Measurements from ENCODE around the gene LRRC8B.
"Not testable (repeated sequence)": the region's sequence is repeated elsewhere in the genome, so short reads cannot be mapped to it uniquely, and the experiment has no call there.

LRRC8B gene

DNA sequence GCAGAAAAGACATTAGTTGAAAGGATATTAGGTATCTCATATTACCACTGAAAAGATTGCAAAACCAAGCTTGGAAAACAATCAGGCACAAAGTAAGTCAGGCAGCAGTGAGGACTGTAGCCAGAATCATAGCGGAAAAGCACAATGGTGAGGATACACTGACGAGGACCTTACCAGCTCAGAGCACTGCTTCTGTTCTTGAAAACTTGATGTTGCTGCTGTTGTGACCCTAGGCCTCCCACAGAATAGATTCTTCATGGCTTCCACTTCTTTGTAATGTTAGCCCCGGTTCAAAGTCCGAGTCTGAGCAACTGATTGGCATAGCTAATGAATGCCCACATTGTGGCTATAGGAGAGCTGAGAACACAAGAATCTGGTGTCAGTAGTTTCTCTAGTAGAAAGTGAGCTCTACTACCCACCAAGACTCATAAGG, 63.1 kb downstream of the LRRC8B start:
- DNase-seq: no peak

DNA sequence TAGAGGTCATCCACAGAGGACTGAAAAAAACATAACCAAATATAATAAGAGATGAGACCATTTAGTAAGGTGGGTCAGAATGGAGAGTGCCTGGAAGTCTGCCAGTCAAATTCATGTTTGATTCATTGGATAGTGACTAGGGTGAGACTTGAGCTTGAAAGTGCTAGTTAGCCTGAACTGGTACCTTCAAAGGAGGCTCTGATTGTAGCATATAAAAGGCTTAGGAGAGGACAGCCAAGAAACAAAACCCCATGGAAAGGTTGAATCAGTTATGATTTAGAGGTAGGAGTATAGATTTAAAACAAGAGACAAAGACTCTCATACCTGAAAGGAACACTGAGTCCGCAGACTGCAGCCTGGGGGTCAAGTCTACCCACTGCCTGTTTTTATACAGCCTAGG, 63.9 kb downstream of the LRRC8B start:
- DNase-seq: no peak

DNA sequence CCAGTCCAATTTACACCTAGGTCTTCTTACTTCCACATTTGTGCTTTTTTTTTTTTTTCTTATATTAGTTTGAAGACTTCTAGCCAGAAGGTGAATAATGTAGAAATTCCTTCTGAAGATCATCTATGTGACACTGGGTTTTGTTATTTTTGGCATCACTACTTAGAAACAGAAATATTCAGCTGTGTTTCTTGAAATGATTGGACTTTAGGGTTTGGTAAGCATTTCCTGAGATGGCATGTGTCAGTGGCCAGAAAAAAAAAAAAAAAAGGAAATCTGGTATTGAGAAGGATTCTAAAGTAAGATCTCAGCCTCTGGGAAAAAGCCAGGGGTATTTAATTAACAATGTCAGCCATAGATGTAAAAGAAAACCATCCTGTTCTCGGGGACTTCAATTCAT, 64.9 kb downstream of the LRRC8B start:
- no peak for DNase-seq

DNA sequence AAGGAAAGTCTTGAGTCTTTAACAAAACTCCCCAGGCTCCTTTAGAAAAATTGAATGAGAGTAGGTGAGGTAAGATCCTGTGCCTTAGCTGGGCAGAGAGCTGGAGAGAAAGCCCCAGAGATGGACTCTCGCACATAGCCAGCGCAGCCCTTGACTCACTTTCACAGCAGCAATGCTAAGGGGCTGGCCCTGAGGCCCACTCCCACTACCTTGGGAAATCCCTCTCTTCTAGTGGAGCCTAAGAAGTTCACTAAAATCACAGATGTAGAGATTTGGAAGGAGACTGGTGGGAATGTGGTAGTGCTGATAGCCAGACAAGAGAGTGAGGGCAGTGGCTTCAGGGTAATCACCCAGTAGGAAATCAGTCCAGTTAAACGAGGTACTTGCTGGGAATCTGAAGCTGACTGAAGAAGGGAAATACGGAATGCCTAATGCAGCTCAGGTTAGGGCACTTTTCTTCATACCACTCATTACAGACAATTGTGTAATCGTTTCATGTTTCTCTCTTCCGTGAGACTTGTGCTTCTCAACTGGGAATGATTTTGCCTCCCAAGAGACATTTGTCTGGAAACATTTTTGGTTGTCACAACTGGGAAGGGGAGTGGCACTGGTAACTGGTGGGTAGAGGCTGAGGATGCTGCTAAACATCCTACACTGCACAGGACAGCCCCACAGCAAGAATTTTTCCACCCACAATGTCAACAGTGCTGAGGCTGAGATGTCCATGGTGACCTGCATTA, 65.9 kb downstream of the LRRC8B start:
- DNase-seq: no peak

DNA sequence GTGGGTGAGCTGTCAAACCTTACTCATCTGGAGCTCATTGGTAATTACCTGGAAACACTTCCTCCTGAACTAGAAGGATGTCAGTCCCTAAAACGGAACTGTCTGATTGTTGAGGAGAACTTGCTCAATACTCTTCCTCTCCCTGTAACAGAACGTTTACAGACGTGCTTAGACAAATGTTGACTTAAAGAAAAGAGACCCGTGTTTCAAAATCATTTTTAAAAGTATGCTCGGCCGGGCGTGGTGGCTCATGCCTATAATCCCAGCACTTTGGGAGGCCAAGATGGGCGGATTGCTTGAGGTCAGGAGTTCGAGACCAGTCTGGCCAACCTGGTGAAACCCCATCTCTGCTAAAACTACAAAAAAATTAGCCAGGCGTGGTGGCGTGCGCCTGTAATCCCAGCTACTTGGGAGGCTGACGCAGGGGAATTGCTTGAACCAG, 68.3 kb downstream of the LRRC8B start:
- DNase-seq: not testable (repeated sequence)

DNA sequence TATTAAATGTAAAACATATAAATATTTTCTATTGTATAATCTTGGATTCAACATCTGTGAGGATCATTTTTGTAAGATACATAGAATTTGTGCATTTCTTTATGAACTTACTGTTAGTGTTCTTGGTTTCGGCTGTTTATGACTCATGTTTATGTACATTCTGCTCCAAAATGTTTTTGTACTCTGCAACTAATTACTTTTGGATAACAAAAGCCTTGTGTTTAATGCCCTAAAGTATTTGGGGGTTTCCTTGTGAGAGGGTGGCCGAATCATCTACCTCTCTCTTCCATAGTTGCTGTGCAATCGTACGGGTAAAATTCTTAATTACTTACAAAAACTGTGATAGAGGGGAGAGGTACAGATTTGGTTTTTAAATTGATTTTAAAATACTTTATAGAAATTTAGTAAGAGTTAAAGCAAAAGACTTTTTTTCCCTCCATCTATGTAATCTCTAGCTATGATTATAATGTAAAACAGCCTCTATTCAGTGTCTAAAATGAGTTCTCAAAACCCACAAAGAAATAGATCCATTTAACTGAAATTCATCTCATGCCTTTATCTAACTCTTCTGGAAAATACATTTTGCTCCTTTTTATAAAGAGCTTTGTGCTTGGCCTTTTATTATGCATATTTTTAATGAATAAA, 69.6 kb downstream of the LRRC8B start:
- no peak for DNase-seq

DNA sequence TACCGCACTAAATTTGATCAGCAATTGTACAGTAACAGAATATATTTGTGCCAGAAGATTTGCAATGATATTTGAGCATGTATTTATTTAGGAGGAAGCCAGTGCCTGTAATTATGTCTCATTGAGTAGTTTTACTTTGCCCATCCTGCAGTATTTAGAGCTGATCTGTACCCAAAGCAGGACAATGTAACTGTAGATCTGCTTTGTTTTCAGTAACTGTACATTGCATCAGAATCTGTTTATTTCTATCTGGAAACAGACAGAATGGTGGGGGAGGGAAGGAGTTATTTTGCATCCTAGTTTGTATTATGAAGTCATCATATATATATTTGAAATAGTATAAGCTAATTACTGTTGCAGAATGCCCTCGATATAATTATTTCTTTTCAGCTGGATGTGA, 72.1 kb downstream of the LRRC8B start:
- DNase-seq: no peak

DNA sequence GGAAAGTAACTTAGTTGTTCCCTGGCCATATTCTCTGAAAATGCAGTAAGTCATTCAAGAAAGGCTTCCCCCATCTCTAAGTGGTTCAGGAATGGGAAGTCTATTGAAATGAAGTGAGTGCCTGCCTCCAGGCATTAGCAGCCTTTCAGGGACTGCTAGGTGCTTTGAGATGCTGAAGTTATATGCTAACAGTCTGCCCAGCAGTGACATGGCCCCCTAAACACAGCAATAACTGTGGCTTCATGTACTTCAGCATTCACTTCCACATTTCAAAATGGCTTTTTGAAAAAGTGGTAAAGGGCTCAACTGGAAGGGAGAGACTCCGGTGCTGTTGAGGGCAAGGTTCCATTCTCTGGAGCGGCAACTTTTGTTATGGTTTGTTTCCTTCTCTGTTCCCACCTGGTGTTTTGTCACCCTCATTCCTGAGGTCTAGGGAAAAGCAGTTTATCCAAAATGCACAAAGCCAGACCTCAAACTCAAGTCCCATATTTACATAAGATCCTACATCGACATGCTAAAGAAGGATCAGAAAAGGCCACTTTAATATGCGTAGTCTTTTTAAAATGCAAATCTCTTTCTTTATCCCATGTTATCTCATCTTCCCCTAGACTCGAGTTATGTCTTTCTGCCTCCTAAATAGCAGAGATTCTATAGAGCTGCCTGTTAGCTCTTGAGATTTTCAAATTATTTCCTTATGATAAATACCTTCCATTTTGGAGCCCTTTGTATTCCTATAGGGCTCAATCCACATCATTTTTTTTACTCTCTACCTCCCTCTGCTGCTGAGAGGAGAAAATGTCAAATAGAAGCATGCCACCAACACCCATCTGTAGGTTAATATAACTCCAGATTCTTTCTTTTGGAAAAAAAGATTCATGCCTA, 74.1 kb downstream of the LRRC8B start:
- DNase-seq: no peak

DNA sequence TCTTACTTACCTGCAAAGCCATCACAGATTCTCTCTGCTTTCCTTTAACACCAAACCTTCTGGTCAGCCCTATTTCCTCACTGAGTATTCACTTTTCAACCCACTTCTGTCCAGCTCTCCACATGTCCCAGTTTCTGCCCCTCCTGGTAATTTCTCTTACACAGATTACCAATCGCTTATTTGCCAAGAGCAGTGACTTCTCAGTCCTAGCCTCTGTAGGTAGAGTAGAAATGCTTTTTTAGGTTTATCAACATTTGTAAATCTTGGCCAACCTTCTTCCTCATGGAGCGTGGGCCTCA, 74.7 kb downstream of the LRRC8B start:
- DNase-seq: no peak

DNA sequence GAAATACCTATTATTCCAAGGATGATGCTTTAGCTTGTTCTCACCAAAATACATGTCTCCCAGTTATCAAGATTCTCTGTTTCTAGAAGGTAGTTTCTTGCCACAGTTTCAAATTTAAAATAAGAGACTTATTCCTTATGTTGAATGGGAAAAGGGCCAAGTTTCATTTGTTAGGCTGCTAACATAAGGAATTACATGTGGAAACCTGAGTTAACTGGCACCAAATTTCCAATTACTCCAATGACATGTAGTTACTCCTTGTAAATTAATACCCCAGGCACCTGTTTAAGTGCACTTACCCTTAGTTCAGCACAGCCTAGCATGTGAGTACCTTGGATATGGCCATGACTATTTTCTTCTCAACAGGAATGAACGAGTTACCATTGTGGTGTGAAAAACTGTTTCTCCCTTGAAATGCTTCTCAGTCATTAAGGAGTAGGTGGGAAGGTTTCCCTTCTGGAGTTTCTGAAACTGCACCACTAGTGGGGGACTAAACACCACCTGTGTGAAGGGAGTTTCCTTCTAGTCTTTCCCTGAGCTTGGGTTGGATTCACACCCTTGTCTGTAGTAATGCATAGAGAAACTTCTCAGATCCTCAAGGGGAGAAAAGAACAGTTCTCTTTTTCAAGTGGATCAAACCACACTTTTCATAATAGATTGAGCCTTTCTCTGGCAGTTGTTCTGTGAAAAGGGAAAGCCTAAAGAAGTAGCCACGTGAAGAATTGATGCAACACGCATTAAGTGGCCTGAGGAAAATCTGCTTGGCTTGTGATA, 76.0 kb downstream of the LRRC8B start:
- DNase-seq: no peak

DNA sequence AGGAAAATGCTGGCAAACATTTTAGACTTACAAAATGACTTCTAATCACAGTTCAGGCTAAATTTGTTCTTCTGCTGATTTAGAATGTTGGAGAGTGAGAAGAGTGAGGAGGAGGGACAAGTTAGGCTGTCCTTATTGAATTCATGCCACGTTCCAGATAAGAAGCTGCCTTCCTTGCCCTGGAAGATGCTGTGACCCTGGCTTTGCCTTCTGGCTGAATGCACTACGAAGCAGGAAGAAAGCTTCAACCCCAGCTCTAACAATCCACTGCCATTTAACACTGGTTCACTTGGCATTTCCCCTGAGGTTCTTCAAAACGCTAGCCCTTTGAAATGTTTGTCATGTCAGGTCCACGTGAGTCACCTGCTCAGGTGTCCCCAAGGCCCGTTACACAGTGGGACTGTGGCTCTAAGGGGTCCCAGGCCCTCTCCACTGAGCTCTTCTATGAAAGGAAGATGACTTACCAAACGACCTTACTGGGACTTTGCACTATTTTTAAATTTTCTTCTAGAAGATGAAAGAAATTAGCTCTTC, 78.3 kb downstream of the LRRC8B start:
- no peak for DNase-seq

DNA sequence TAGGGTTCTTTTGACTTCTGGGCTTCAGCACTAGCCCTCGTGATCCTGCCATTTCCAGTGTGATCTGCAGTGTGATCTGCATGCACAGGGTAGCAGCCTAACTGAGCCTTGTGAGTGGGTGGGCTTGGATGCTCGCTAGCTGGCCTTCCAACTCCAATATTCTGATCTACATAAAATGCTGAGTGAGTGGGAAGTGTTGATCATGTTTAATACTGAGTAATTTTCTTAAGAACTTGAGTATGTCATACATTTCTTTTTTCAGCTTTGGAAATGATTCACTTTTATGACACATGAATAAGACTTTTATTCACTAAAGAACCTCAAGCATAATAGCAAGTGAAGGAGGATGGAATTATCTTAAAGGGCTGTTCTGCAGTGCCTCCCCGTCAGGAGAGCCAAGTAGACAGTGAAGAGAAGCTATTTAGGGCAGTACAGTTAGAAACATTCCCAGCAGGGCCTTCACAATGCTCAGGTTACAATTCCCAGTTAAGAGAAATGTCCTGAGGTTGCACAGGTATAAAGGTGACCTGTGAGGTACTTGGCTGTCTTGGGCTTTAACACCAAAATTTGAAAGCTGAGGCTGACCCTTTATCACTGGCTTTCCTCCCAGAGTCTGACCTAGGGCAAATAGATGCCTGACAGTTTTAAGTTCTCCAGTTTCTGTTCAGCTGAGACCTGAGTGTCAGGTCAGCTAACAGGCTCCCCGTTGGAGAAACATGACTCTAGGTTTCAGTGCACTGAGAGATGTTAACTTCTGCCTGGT, 79.2 kb downstream of the LRRC8B start:
- no peak for DNase-seq

DNA sequence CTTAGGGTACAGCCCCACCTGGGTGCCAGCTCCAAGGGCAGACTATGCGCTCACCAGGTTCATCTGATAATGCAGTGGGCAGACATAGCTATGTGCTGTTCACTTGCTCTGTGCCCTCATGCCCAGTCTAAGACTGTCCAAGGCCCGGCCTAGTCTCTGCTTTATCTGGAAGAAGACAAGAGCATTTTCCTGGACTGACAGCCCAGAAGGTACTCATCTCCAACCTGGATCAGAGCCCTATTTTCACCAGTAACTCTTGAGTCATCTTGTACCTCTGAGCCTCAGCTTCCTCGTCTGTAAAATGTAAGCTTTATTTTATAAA, 79.7 kb downstream of the LRRC8B start:
- no peak for DNase-seq

DNA sequence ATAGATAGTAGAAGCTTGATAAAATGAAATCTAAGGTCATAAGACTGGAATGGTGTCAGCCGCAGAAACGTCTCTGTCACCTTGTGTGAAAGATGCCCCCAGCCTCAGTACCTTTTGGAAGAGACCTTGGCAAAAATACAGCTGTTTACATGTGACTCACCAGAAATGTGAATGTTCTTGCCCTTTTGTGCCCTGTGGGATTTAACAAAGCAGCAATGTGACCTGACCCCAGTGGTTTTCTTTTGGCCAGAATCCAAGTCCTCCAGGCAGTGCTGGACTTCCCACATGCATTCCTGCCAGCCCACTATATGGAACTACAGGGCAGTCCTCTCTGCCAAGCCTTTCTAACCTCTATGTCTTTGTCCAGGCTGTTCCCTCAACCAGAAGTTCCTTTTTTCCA, 81.1 kb downstream of the LRRC8B start:
- DNase-seq: no peak

DNA sequence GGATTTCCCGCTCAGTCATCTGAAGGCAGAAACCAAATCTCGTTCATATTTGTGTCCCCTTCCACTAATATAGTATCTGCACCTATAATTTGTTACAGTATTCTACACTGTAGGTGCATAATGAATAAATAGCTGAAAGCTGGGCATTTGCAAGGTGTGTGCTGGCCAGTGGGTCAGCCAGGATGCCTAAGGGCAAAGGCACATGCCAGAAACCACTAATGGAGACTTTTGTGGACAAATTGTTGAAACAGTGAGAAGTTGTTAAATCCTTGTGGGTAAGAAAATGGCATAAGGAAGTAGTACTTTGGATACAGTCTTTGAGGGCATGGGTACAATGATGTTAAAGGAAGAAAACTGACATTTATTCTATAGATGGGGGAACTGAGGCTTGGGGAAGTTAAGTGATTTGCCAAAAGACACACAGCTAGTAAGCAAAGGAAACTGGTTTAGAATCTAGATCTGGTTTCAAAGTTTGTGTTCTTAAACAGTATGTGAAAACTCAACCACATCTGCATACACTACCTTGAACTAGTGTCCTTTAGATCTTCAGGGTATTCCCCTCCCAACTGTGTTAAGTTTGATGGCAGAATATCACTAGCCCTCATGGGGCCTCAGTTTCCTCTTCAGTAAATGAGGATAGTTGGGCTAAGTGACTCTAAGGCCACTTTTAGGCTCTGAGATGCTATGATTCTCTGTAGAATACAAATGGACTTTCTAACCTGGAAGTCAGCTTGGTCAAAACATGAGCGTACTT, 81.8 kb downstream of the LRRC8B start:
- no peak for DNase-seq

DNA sequence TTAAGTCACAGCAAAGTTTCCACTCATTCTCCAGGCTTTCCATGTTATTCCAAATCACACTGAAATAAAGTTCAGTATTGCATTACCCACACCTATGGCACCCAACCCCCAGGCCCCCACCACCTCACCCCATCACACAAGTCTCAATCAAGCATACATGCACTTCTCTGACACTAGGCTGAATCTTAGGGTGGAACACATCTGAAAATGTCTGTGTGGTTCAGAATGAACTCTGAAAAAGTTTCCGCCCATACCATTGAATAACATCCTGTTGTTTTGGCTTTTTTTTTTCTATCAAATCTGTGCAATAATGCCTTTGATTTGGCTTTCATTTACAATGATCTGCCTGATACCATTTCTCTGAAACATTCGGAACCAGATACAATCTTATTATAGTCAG, 82.5 kb downstream of the LRRC8B start:
- DNase-seq: peak; percentile 55

DNA sequence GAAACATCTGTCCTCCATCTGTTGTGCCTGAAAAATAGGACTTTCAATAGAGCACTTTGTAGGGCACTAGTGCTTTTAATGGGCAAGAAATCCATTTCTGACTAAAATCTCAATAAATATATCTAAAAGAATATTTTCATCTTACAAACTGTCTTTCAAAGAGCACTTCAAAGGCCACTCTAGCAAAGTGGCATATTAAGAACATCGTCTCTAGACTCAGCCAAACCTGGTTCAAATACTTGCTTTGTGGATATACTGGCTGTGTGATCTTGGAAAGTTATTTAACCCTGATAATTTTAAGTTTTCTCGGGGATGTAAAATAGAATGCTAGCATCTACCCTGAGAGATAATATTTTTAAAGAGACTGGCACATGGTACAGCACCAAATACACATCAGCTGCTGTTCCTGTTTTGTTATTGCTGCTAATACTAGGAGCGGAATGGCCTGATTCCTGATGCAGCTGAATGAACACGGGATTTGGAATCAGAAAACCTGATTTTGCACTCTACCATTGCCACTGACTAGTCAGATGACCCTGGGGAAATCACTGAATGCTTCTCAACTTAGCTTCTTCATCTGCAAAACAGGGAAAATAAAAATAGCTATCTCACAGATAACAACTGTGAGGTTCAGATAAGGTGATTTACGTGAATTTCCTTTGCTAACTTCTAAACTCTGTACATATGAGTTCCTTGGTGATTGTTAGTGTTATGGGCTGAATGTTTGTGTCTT, 83.1 kb downstream of the LRRC8B start:
- DNase-seq: no peak

DNA sequence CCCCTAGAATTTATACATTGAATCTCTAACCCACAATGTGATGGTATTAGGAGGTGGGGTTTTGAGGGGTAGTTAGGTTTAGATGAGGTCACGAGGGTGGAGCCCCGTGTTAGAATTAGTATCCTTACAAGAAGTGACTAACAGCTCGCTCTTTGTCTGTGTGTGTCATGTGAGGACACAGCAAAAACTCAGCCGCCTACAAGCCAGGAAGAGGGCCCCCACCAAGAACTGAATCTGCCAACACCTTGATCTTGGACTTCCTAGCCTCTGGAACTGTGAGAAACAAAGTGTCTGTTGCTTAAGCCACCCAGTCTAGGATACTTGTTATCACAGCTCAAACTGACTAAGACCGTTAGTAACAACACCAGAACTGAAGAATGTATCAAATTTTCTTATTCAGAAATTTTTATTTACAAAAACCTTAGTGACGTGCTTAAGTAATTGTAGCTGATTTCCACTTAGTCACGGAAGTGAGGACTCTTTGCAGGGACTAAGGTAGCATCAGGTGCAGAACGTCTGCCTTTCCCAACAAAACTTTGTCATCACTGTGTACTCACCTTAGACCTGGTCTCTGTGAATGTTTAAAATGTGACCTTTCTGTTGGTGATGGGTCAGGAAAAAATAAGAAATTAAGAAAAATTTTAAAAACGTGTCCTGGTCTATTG, 83.8 kb downstream of the LRRC8B start:
- peak; percentile 57 for DNase-seq

DNA sequence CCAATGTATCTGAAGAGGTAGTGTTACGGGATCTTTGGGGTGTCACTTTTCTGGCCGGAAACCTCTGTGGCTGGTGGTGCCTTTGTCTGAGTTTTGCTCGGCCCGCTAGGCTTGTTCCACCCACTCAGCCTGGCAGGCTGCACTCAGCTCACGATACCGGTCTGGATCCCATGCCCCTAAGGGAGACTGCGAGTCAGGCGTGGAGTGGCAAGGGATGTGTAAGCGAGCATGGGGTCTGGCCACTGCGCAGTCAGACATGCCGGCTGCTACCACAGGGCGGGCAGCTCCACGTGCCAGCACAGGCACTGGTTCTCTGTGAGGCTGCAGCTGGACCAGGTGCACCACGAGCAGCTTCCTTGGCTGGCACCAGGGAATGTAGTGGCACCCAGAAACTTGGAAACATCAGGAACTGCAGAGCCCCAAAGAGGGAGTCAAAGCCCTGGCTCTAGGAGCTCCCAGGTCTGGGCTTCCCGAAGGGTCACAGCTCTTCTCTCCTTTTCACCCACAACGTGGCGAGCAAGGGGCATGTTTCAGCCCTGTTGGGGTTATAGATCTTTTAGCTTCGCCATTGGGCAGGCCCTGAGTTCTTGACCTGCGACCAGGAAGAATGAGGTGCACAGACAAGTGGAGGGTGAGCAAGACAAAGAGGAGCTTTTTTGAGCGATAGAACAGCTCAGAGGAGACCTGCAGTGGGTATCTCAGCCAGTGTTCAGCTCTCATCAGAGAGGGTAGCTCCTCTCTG, 84.5 kb downstream of the LRRC8B start:
- DNase-seq: peak; percentile 68
